Measurements from ENCODE around the gene SFN.

DNA sequence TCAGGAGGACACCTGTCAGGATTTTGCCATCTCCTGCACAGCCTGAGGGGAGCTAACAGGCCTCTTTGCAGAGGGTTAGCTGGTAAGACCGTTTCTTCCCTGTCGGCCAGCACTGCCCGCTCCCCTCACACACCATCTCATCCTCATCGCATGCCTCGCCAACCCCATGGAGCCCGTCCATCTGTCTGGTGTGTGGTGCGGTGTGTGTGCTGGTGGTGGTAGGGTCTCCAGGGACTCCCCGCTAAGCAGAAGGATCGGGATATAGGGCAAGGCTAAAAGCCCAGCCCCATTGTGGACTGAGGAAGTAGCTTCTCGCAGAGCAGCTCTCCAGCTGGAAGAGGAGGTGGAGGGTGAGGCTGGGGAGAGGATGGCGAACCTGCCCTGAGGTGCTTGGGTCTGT, 6.8 kb upstream of the SFN start:
- TF ChIP-seq, protein P1, sequence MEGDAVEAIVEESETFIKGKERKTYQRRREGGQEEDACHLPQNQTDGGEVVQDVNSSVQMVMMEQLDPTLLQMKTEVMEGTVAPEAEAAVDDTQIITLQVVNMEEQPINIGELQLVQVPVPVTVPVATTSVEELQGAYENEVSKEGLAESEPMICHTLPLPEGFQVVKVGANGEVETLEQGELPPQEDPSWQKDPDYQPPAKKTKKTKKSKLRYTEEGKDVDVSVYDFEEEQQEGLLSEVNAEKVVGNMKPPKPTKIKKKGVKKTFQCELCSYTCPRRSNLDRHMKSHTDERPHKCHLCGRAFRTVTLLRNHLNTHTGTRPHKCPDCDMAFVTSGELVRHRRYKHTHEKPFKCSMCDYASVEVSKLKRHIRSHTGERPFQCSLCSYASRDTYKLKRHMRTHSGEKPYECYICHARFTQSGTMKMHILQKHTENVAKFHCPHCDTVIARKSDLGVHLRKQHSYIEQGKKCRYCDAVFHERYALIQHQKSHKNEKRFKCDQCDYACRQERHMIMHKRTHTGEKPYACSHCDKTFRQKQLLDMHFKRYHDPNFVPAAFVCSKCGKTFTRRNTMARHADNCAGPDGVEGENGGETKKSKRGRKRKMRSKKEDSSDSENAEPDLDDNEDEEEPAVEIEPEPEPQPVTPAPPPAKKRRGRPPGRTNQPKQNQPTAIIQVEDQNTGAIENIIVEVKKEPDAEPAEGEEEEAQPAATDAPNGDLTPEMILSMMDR (IDR thresholded peaks at IDR 0.05; ENCODE audit: low read depth, low read length, poor library complexity, severe bottlenecking): no peak
- no peak for TF ChIP-seq EZH2phosphoT487 (IDR thresholded peaks at IDR 0.05; ENCODE audit: borderline replicate concordance, low read length)

Data from DOHH2 (cell line).